HEK293 (cell line): Measurements from ENCODE around the gene IP6K3.

ENCODE experiments used
- ATF2 ChIP-seq: fragments of 450-650 bp; formaldehyde crosslinking; IDR thresholded peaks from 2 replicates; pipeline ENCODE4 v1.5.1; 2016; ENCODE audit warnings: missing biosample characterization, missing genetic modification characterization, low read depth
- ZNF513 ChIP-seq: fragments of 450-650 bp; IDR thresholded peaks from 2 replicates; pipeline ENCODE4 v1.5.1; 2018; ENCODE audit warnings: missing biosample characterization, missing genetic modification characterization
- ZNF701 ChIP-seq: fragments of 450-650 bp; formaldehyde crosslinking; IDR thresholded peaks from 2 replicates; pipeline ENCODE4 v1.5.1; 2016; ENCODE audit warnings: missing biosample characterization, missing genetic modification characterization
- ZNF837 ChIP-seq: fragments of 450-650 bp; formaldehyde crosslinking; IDR thresholded peaks from 2 replicates; pipeline ENCODE4 v1.5.1; 2016; ENCODE audit warnings: missing biosample characterization, missing genetic modification characterization
- ZNF843 ChIP-seq: fragments of 450-650 bp; formaldehyde crosslinking; IDR thresholded peaks from 2 replicates; pipeline ENCODE4 v1.5.1; 2016; ENCODE audit warnings: missing biosample characterization, missing genetic modification characterization

GRCh38 chr6:33779290-33779689, 32.6 kb upstream of the IP6K3 start:
- TF ChIP-seq ZNF513 (tag by site-specific recombination) (no peak), ATF2 (no peak), ZNF843 (tag by site-specific recombination) (no peak), ZNF701 (tag by site-specific recombination) (no peak), ZNF837 (no peak)
